OCI-LY1 (cell line): ENCODE measurements around the gene LAYN.

Source experiments
- EZH2 ChIP-seq: fragments of 200-600 bp; sonication (generic), shearing (Covaris generic); IDR thresholded peaks from 2 replicates; pipeline ENCODE4 v1.8.0; 2017; ENCODE audit warnings: borderline replicate concordance, mixed run types, mild to moderate bottlenecking, antibody characterized with exemption, low read length, moderate library complexity, mixed read lengths
- TF ChIP-seq, protein P1 (sequence below): fragments of 200-600 bp; sonication (generic), shearing (Covaris generic); IDR thresholded peaks from 2 replicates; pipeline ENCODE4 v1.5.1; 2017; ENCODE audit warnings: mild to moderate bottlenecking, antibody characterized with exemption, low read length, moderate library complexity, mixed read lengths

DNA sequence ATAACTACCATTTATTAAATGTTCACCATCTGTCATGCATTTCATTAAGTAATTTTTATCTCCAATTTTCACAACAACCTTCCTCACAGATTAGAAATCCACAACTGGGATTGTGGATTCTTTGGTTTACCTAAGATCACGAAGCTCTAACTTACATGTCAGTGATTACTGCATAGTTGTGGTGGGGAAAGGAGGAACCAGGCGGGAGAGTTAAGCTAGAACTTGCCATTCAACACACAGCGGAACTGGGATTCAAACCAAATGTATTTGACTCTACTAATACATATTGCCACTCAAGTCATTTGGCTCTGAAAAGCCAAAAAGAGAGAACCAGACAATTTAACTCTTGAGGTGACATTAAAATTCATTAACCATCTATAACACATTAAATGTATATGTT is 10.4 kb upstream of the LAYN start:
- TF ChIP-seq, protein P1, sequence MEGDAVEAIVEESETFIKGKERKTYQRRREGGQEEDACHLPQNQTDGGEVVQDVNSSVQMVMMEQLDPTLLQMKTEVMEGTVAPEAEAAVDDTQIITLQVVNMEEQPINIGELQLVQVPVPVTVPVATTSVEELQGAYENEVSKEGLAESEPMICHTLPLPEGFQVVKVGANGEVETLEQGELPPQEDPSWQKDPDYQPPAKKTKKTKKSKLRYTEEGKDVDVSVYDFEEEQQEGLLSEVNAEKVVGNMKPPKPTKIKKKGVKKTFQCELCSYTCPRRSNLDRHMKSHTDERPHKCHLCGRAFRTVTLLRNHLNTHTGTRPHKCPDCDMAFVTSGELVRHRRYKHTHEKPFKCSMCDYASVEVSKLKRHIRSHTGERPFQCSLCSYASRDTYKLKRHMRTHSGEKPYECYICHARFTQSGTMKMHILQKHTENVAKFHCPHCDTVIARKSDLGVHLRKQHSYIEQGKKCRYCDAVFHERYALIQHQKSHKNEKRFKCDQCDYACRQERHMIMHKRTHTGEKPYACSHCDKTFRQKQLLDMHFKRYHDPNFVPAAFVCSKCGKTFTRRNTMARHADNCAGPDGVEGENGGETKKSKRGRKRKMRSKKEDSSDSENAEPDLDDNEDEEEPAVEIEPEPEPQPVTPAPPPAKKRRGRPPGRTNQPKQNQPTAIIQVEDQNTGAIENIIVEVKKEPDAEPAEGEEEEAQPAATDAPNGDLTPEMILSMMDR: no peak
- TF ChIP-seq EZH2: no peak
